Measurements from ENCODE around the gene UQCR10.

Gene UQCR10

DNA sequence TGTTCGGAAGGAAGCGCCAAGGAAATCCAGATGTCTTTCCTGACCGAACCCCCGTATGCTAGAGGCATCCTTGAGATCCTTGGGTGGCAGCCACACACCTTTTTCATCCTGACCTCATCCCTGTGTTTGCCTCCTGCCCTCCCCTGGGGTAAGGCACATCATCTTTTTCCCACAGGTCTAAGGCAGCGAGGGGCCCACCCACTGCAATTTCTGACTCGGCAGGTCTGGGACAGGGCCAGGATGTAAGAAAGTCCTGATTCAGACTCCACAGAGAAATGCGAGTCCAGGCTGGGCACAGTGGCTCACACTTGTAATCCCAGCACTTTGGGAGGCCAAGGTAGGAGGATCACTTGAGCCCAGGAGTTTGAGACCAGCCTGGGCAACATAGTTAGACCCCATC, 10.8 kb upstream of the UQCR10 start:
- no peaks in the 10 kb centered on the region for H3K9me3 ChIP-seq (ENCODE audit: control insufficient read depth, insufficient read depth, low read depth, low read length)
- H3K4me1 ChIP-seq (ENCODE audit: control insufficient read depth, insufficient read depth, low read length), result peaks cover 2% of the 10 kb centered on the region; the same call in 1 of the 2 replicates
- POLR2A ChIA-PET, result interaction anchor here (1.6 kb wide), 1 partner anchor 10 kb away, joined by 5 read pairs; the partner anchor contains the start of gene ZMAT5
- H3K4me3 ChIP-seq (ENCODE audit: low read depth, low read length), result no peak overlapping the region
- no peak overlapping the region for H3K27ac ChIP-seq (ENCODE audit: extremely low read depth, low read depth, low read length)
- TF ChIP-seq KLF1 (tag by site-specific recombination; IDR thresholded peaks at IDR 0.05), result 0 out of 2 replicates have a peak, but pooled peaks have one; percentile 25
- 0 out of 2 replicates have a peak, but pooled peaks have one; percentile 30 for TF ChIP-seq GLIS1 (tag by site-specific recombination; IDR thresholded peaks at IDR 0.05)
- TF ChIP-seq, protein P1, sequence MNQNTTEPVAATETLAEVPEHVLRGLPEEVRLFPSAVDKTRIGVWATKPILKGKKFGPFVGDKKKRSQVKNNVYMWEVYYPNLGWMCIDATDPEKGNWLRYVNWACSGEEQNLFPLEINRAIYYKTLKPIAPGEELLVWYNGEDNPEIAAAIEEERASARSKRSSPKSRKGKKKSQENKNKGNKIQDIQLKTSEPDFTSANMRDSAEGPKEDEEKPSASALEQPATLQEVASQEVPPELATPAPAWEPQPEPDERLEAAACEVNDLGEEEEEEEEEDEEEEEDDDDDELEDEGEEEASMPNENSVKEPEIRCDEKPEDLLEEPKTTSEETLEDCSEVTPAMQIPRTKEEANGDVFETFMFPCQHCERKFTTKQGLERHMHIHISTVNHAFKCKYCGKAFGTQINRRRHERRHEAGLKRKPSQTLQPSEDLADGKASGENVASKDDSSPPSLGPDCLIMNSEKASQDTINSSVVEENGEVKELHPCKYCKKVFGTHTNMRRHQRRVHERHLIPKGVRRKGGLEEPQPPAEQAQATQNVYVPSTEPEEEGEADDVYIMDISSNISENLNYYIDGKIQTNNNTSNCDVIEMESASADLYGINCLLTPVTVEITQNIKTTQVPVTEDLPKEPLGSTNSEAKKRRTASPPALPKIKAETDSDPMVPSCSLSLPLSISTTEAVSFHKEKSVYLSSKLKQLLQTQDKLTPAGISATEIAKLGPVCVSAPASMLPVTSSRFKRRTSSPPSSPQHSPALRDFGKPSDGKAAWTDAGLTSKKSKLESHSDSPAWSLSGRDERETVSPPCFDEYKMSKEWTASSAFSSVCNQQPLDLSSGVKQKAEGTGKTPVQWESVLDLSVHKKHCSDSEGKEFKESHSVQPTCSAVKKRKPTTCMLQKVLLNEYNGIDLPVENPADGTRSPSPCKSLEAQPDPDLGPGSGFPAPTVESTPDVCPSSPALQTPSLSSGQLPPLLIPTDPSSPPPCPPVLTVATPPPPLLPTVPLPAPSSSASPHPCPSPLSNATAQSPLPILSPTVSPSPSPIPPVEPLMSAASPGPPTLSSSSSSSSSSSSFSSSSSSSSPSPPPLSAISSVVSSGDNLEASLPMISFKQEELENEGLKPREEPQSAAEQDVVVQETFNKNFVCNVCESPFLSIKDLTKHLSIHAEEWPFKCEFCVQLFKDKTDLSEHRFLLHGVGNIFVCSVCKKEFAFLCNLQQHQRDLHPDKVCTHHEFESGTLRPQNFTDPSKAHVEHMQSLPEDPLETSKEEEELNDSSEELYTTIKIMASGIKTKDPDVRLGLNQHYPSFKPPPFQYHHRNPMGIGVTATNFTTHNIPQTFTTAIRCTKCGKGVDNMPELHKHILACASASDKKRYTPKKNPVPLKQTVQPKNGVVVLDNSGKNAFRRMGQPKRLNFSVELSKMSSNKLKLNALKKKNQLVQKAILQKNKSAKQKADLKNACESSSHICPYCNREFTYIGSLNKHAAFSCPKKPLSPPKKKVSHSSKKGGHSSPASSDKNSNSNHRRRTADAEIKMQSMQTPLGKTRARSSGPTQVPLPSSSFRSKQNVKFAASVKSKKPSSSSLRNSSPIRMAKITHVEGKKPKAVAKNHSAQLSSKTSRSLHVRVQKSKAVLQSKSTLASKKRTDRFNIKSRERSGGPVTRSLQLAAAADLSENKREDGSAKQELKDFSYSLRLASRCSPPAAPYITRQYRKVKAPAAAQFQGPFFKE (tag by site-specific recombination; IDR thresholded peaks at IDR 0.05; ENCODE audit: borderline replicate concordance), result no peak
- TF ChIP-seq ZBTB17 (tag by site-specific recombination; IDR thresholded peaks at IDR 0.05), result peak; percentile 29; the same call in 1 of the 2 replicates
- TF ChIP-seq ZNF121 (tag by site-specific recombination; IDR thresholded peaks at IDR 0.05), result peak; percentile 90
- TF ChIP-seq KLF16 (tag by site-specific recombination; IDR thresholded peaks at IDR 0.05), result no peak
- CTCF ChIA-PET, result no interaction called here
- no peaks in the 10 kb centered on the region; a peak in 1 of 3 replicates for H3K36me3 ChIP-seq (ENCODE audit: control insufficient read depth in 2 of 2, insufficient read depth in 1 of 2, low read length in 2 of 2)

DNA sequence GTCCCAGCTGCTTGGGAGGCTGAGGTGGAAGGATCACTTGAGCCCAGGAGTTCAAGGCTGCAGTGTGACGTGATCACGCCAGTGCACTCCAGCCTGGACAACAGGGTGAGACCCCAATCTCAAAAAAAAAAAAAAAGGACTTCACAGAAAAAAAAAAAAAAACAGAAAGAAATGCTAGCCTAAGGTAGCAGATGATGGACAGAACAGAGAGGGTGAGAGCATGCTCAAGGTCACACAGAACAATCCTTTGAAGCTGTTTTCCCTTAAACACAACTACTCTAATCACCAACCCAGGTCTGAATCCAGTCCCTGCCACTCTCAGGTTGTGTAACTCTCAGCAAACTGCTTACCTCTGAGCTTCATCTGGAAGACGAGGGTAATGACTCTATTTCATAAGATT, 10.1 kb upstream of the UQCR10 start:
- peak; percentile 73; the same call in 1 of the 2 replicates for TF ChIP-seq ZNF768 (tag by site-specific recombination; IDR thresholded peaks at IDR 0.05)
- TF ChIP-seq, protein P2, sequence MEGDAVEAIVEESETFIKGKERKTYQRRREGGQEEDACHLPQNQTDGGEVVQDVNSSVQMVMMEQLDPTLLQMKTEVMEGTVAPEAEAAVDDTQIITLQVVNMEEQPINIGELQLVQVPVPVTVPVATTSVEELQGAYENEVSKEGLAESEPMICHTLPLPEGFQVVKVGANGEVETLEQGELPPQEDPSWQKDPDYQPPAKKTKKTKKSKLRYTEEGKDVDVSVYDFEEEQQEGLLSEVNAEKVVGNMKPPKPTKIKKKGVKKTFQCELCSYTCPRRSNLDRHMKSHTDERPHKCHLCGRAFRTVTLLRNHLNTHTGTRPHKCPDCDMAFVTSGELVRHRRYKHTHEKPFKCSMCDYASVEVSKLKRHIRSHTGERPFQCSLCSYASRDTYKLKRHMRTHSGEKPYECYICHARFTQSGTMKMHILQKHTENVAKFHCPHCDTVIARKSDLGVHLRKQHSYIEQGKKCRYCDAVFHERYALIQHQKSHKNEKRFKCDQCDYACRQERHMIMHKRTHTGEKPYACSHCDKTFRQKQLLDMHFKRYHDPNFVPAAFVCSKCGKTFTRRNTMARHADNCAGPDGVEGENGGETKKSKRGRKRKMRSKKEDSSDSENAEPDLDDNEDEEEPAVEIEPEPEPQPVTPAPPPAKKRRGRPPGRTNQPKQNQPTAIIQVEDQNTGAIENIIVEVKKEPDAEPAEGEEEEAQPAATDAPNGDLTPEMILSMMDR (tag by site-specific recombination; IDR thresholded peaks at IDR 0.05), result no peak
- no peak overlapping the region for H3K4me3 ChIP-seq (ENCODE audit: low read depth, low read length)
- no peaks in the 10 kb centered on the region for H3K9me3 ChIP-seq (ENCODE audit: control insufficient read depth, insufficient read depth, low read depth, low read length)
- CTCF ChIA-PET, result interaction anchor here (0.5 kb wide), 1 partner anchor 15 kb away, joined by 3 read pairs; no protein-coding TSS in a partner anchor
- H3K36me3 ChIP-seq (ENCODE audit: control insufficient read depth in 2 of 2, insufficient read depth in 1 of 2, low read length in 2 of 2), result no peaks in the 10 kb centered on the region
- H3K27ac ChIP-seq (ENCODE audit: extremely low read depth, low read depth, low read length), result no peak overlapping the region
- peaks cover 2% of the 10 kb centered on the region; the same call in 1 of the 2 replicates for H3K4me1 ChIP-seq (ENCODE audit: control insufficient read depth, insufficient read depth, low read length)
- POLR2A ChIA-PET, result interaction anchor here (0.7 to 1.6 kb wide), 4 partner anchors 9 to 372 kb away, joined by 3 to 5 read pairs (median 4); partner anchors contain the start of gene ZMAT5

DNA sequence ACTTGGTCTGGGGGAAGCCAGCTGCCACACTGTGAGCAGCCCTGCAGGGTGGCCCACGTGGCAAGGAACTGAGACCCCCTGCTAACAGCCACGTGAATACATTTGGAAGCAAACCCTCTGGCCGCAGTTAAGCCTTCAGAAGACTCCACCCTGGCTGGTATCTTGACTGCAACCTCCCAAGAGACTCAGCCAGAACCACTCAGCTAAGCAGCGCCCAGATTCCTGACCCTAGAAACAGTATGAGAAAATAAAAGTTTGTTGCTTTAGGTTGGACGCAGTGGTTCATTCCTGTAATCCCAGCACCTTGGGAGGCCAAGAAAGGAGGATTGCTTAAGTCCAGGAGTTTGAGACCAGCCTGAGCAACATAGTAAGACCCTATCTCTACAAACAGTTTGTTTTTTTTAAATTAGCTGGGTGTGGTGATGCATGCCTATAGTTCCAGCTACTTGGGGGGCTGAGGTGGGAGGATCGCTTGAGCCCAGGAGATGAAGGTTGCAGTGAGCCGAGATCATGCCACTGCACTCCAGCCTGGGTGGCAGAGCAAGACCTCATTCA, 9.0 kb upstream of the UQCR10 start:
- Histone ChIP-seq H3K36me3 (ENCODE audit: control insufficient read depth in 2 of 2, insufficient read depth in 1 of 2, low read length in 2 of 2) (no peaks in the 10 kb centered on the region), H3K27ac (ENCODE audit: extremely low read depth, low read depth, low read length) (no peak overlapping the region), H3K9me3 (ENCODE audit: control insufficient read depth, insufficient read depth, low read depth, low read length) (no peaks in the 10 kb centered on the region), H3K4me3 (ENCODE audit: low read depth, low read length) (no peak overlapping the region), H3K4me1 (ENCODE audit: control insufficient read depth, insufficient read depth, low read length) (peaks cover 2% of the 10 kb centered on the region; the same call in 1 of the 2 replicates)
- CTCF ChIA-PET, result interaction anchor here (0.8 kb wide), 1 partner anchor 49 kb away, joined by 4 read pairs; no protein-coding TSS in a partner anchor
- TF ChIP-seq ZNF174 (tag by site-specific recombination; IDR thresholded peaks at IDR 0.05), result no peak
- peak; percentile 67 for TF ChIP-seq GLIS1 (tag by site-specific recombination; IDR thresholded peaks at IDR 0.05)
- TF ChIP-seq, protein P3, sequence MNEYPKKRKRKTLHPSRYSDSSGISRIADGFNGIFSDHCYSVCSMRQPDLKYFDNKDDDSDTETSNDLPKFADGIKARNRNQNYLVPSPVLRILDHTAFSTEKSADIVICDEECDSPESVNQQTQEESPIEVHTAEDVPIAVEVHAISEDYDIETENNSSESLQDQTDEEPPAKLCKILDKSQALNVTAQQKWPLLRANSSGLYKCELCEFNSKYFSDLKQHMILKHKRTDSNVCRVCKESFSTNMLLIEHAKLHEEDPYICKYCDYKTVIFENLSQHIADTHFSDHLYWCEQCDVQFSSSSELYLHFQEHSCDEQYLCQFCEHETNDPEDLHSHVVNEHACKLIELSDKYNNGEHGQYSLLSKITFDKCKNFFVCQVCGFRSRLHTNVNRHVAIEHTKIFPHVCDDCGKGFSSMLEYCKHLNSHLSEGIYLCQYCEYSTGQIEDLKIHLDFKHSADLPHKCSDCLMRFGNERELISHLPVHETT (tag by site-specific recombination; IDR thresholded peaks at IDR 0.05), result no peak
- no peak for TF ChIP-seq ZNF112 (tag by site-specific recombination; IDR thresholded peaks at IDR 0.05)
- no peak for TF ChIP-seq SALL2 (tag by site-specific recombination; IDR thresholded peaks at IDR 0.05; ENCODE audit: borderline replicate concordance)
- no peak for TF ChIP-seq BCL11A (tag by site-specific recombination; IDR thresholded peaks at IDR 0.05; ENCODE audit: low read depth)
- no peak for TF ChIP-seq ZBTB20 (tag by site-specific recombination; IDR thresholded peaks at IDR 0.05)
- TF ChIP-seq, protein P4, sequence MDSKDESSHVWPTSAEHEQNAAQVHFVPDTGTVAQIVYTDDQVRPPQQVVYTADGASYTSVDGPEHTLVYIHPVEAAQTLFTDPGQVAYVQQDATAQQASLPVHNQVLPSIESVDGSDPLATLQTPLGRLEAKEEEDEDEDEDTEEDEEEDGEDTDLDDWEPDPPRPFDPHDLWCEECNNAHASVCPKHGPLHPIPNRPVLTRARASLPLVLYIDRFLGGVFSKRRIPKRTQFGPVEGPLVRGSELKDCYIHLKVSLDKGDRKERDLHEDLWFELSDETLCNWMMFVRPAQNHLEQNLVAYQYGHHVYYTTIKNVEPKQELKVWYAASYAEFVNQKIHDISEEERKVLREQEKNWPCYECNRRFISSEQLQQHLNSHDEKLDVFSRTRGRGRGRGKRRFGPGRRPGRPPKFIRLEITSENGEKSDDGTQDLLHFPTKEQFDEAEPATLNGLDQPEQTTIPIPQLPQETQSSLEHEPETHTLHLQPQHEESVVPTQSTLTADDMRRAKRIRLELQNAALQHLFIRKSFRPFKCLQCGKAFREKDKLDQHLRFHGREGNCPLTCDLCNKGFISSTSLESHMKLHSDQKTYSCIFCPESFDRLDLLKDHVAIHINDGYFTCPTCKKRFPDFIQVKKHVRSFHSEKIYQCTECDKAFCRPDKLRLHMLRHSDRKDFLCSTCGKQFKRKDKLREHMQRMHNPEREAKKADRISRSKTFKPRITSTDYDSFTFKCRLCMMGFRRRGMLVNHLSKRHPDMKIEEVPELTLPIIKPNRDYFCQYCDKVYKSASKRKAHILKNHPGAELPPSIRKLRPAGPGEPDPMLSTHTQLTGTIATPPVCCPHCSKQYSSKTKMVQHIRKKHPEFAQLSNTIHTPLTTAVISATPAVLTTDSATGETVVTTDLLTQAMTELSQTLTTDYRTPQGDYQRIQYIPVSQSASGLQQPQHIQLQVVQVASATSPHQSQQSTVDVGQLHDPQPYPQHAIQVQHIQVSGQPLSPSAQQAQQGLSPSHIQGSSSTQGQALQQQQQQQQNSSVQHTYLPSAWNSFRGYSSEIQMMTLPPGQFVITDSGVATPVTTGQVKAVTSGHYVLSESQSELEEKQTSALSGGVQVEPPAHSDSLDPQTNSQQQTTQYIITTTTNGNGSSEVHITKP (tag by site-specific recombination; IDR thresholded peaks at IDR 0.05), result peak; percentile 69
- POLR2A ChIA-PET, result interaction anchor here (0.9 kb wide), 1 partner anchor 9 kb away, joined by 3 read pairs; the partner anchor contains the start of genes UQCR10 and ZMAT5

Measured in HEK293 (cell line).